Stimulated activated naive B cell treated with anti-CD40 and anti-IgM and Interleukin-4, amounts not matched to agents 10 μg/mL and 1 μg/mL and 100 μg/mL, for 72 hours (primary cell): ENCODE results near the gene LRFN2.

Experiments used
- ATAC-seq, 2 donors: fragments of 150-1000 bp; cut with Tn5 transposase; replicated peaks; 2 replicates each; pipeline ENCODE4 v1.10.0; 2021; ENCODE audit warnings: moderate library complexity in 1 of 2
- DNase-seq: peaks from one replicate; pipeline ENCODE4 v3.0.0; 2021
- H3K27ac Mint-ChIP-seq: one replicate; pipeline ENCODE4 v1.8.0; 2022; ENCODE audit warnings: mild to moderate bottlenecking, mixed read lengths
- H3K27me3 Mint-ChIP-seq, 2 donors: one replicate each; pipeline ENCODE4 v1.8.0; 2022; ENCODE audit warnings: mixed read lengths in 2 of 2
- H3K36me3 Mint-ChIP-seq, 2 donors: one replicate each; pipeline ENCODE4 v1.8.0; 2022; ENCODE audit warnings: mixed read lengths in 2 of 2, mild to moderate bottlenecking in 1 of 2
- H3K4me1 Mint-ChIP-seq, 2 donors: one replicate each; pipeline ENCODE4 v1.8.0; 2022; ENCODE audit warnings: mixed read lengths in 2 of 2, mild to moderate bottlenecking in 1 of 2
- H3K4me3 Mint-ChIP-seq, 2 donors: one replicate each; pipeline ENCODE4 v1.8.0; 2022; ENCODE audit warnings: mild to moderate bottlenecking in 2 of 2, mixed read lengths in 2 of 2, moderate library complexity in 1 of 2
- H3K9me3 Mint-ChIP-seq, 2 donors: one replicate each; pipeline ENCODE4 v1.8.0; 2022; ENCODE audit warnings: mixed read lengths in 2 of 2, mild to moderate bottlenecking in 1 of 2

The LRFN2 gene

GRCh38 chr6:40526036-40526435, 61.1 kb downstream of the LRFN2 start:
- no peaks in the 10 kb centered on the region for H3K9me3 Mint-ChIP-seq
- no peak for DNase-seq
- no peak overlapping the region for H3K4me3 Mint-ChIP-seq
- H3K27me3 Mint-ChIP-seq = no peaks in the 10 kb centered on the region
- no peak for ATAC-seq
- no peaks in the 10 kb centered on the region for H3K36me3 Mint-ChIP-seq
- no peaks in the 10 kb centered on the region for H3K4me1 Mint-ChIP-seq
- H3K27ac Mint-ChIP-seq = no peak overlapping the region

- DNase-seq (no peak), ATAC-seq (no peak)
- no peaks in the 10 kb centered on the region for H3K4me1 Mint-ChIP-seq
- no peak overlapping the region for H3K27ac Mint-ChIP-seq
- H3K9me3 Mint-ChIP-seq = no peaks in the 10 kb centered on the region
- H3K27me3 Mint-ChIP-seq = peaks cover 0 to 2% of the 10 kb centered on the region in 2 donors
- no peaks in the 10 kb centered on the region for H3K36me3 Mint-ChIP-seq
- H3K4me3 Mint-ChIP-seq = no peak overlapping the region
These were observed 62.2 kb downstream of the LRFN2 start for GRCh38 chr6:40524797-40525585.

DNA sequence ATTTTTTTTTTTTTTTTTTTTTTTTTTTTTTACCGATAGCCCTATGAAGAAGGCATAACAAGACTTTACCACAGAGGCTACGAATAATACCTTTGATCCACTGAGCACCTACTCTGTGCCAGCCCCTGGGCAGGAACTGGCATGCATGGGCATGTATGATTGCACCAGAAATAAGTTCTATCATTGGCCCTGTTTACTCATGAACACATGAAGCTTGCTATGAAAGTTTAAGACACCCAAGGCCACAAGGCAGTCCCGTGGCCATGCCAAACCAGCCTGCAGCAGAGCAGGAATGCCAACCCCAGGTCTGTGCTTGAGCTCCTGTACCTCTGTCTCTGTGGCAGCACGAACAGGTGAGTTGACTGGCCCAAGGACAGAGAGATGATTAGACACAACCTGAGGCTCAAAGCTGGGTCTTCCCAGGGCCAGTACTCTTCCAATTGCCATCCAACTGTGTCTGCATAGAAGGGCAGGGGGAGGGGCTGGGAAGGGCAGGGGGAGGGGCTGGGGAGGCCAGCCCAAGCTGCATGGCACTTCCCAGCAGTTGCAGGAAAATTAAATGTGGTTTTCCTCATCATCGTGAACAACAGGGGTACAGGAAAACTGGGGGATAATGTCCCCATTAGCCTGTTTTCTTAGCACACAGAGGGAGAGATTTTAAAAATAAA, 63.5 kb downstream of the LRFN2 start:
- no peak for DNase-seq
- Mint-ChIP-seq H3K36me3 (no peaks in the 10 kb centered on the region), H3K9me3 (no peaks in the 10 kb centered on the region), H3K4me1 (no peaks in the 10 kb centered on the region), H3K4me3 (no peak overlapping the region), H3K27me3 (peaks cover 0 to 5% of the 10 kb centered on the region in 2 donors), H3K27ac (no peak overlapping the region)
- no peak for ATAC-seq

GRCh38 chr6:40521496-40521895, 65.7 kb downstream of the LRFN2 start:
- H3K4me3 Mint-ChIP-seq = no peak overlapping the region
- no peak for ATAC-seq
- no peaks in the 10 kb centered on the region for H3K36me3 Mint-ChIP-seq
- peaks cover 0 to 5% of the 10 kb centered on the region in 2 donors for H3K27me3 Mint-ChIP-seq
- DNase-seq = no peak
- no peak overlapping the region for H3K27ac Mint-ChIP-seq
- no peaks in the 10 kb centered on the region for H3K9me3 Mint-ChIP-seq
- no peaks in the 10 kb centered on the region for H3K4me1 Mint-ChIP-seq

- Mint-ChIP-seq H3K9me3 (no peaks in the 10 kb centered on the region), H3K4me3 (no peak overlapping the region), H3K27me3 (peaks cover 0 to 5% of the 10 kb centered on the region in 2 donors), H3K36me3 (no peaks in the 10 kb centered on the region), H3K27ac (no peak overlapping the region), H3K4me1 (no peaks in the 10 kb centered on the region)
- no peak for ATAC-seq
- DNase-seq = no peak
These were observed 66.5 kb downstream of the LRFN2 start for GRCh38 chr6:40520678-40521077.

- no peaks in the 10 kb centered on the region for H3K4me1 Mint-ChIP-seq
- no peak for ATAC-seq
These were observed 67.1 kb downstream of the LRFN2 start for GRCh38 chr6:40520084-40520483.

DNA sequence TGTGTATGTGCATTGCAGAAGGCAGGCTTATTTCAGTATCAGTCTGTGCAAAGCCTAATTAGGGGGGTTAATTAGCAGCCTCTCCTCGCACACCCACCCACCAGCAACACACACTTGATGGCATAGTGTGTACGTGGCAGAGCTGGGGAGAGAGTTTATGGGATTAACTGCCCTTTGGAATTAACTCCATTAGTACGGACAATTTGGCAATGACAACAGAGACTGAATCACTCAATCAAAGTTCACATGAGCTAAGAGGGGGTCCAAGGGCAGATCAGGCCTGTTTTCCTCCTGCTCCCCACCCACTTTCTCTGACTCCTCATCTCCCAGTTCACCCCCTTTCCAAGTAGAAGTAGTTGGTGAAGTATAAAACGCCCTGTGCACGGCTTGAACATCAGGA, 69.5 kb downstream of the LRFN2 start:
- DNase-seq (no peak), ATAC-seq (no peak)
- H3K27me3 Mint-ChIP-seq = peaks cover 0 to 5% of the 10 kb centered on the region in 2 donors
- H3K9me3 Mint-ChIP-seq = no peaks in the 10 kb centered on the region
- no peak overlapping the region for H3K4me3 Mint-ChIP-seq
- H3K4me1 Mint-ChIP-seq = no peaks in the 10 kb centered on the region
- no peak overlapping the region for H3K27ac Mint-ChIP-seq
- H3K36me3 Mint-ChIP-seq = no peaks in the 10 kb centered on the region

More at GRCh38 chr6:40520084-40520483, 67.1 kb downstream of the LRFN2 start:
- Mint-ChIP-seq H3K36me3 (no peaks in the 10 kb centered on the region), H3K4me3 (no peak overlapping the region), H3K9me3 (no peaks in the 10 kb centered on the region), H3K27me3 (peaks cover 0 to 5% of the 10 kb centered on the region in 2 donors), H3K27ac (no peak overlapping the region)
- DNase-seq = no peak

- no peaks in the 10 kb centered on the region for H3K36me3 Mint-ChIP-seq
- no peaks in the 10 kb centered on the region for H3K4me1 Mint-ChIP-seq
- DNase-seq (no peak), ATAC-seq (no peak)
- H3K27me3 Mint-ChIP-seq = peaks cover 0 to 5% of the 10 kb centered on the region in 2 donors
- H3K4me3 Mint-ChIP-seq = no peak overlapping the region
- no peaks in the 10 kb centered on the region for H3K9me3 Mint-ChIP-seq
- H3K27ac Mint-ChIP-seq = no peak overlapping the region
These were observed 70.7 kb downstream of the LRFN2 start for GRCh38 chr6:40516429-40516828.

DNA sequence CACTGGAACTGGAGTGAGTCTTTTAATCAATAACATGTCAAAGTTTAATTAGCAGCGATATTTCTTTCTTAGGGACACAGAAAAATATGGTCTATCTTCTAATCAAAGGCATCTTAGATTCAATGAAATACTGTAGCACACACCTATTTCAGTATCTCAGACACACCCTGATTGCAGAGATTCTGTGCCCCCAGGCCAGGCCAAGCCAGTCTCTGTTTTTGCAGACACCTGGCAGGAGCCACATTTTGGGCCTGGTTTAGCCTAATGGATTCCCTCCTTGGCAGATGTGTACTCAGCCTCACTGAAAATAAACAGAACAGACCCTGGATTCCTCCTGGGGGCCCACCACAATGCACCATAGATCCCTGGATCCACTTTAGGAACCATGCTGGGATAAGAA, 74.8 kb downstream of the LRFN2 start:
- Mint-ChIP-seq H3K4me3 (no peak overlapping the region), H3K36me3 (no peaks in the 10 kb centered on the region), H3K27ac (no peak overlapping the region), H3K27me3 (no peaks in the 10 kb centered on the region), H3K9me3 (no peaks in the 10 kb centered on the region), H3K4me1 (no peaks in the 10 kb centered on the region)
- ATAC-seq (no peak), DNase-seq (no peak)

DNA sequence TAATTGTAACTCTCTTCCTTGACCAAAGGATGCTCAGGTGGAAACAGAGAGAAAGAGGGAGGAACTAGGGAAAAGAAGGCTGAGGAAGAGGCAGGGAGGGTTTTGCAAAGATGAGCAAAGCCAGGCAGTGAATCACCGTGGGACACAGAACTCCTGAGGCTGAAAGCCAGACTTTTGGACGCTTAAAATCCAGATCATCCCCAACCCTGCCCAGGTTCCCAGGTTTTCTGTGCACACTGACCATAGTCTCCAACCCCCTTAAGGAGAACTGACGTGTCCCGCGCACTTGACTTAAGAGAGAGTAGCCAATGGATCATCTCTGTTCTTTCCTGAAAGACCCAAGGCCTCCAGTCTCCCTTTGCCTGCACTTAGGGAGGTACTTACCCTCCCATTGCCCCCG, 75.3 kb downstream of the LRFN2 start:
- no peak for ATAC-seq
- no peak overlapping the region for H3K27ac Mint-ChIP-seq

GRCh38 chr6:40510442-40510841, 76.7 kb downstream of the LRFN2 start:
- H3K4me3 Mint-ChIP-seq = no peak overlapping the region
- no peaks in the 10 kb centered on the region for H3K4me1 Mint-ChIP-seq
- no peak for ATAC-seq
- no peaks in the 10 kb centered on the region for H3K27me3 Mint-ChIP-seq
- no peaks in the 10 kb centered on the region for H3K36me3 Mint-ChIP-seq
- H3K9me3 Mint-ChIP-seq = no peaks in the 10 kb centered on the region
- DNase-seq = no peak
- no peak overlapping the region for H3K27ac Mint-ChIP-seq

More for the DNA sequence above, 75.3 kb downstream of the LRFN2 start:
- no peak overlapping the region for H3K4me3 Mint-ChIP-seq
- H3K36me3 Mint-ChIP-seq = no peaks in the 10 kb centered on the region
- no peaks in the 10 kb centered on the region for H3K9me3 Mint-ChIP-seq
- no peaks in the 10 kb centered on the region for H3K4me1 Mint-ChIP-seq
- no peak for DNase-seq
- H3K27me3 Mint-ChIP-seq = no peaks in the 10 kb centered on the region

GRCh38 chr6:40509716-40510260, 77.4 kb downstream of the LRFN2 start:
- no peaks in the 10 kb centered on the region for H3K27me3 Mint-ChIP-seq
- H3K4me1 Mint-ChIP-seq = no peaks in the 10 kb centered on the region
- ATAC-seq (no peak), DNase-seq (no peak)
- no peak overlapping the region for H3K27ac Mint-ChIP-seq
- H3K36me3 Mint-ChIP-seq = no peaks in the 10 kb centered on the region
- H3K9me3 Mint-ChIP-seq = no peaks in the 10 kb centered on the region
- no peak overlapping the region for H3K4me3 Mint-ChIP-seq

- no peaks in the 10 kb centered on the region for H3K27me3 Mint-ChIP-seq
- DNase-seq = no peak
- no peaks in the 10 kb centered on the region for H3K4me1 Mint-ChIP-seq
- no peak overlapping the region for H3K27ac Mint-ChIP-seq
- H3K4me3 Mint-ChIP-seq = no peak overlapping the region
- H3K9me3 Mint-ChIP-seq = no peaks in the 10 kb centered on the region
- ATAC-seq = peak in 1 of 2 donors; percentile 34
- no peaks in the 10 kb centered on the region for H3K36me3 Mint-ChIP-seq
These were observed 78.1 kb downstream of the LRFN2 start for GRCh38 chr6:40509086-40509485.

- Mint-ChIP-seq H3K27ac (no peak overlapping the region), H3K4me3 (no peak overlapping the region)
These were observed 80.2 kb downstream of the LRFN2 start for GRCh38 chr6:40506954-40507353.

More at GRCh38 chr6:40506954-40507353, 80.2 kb downstream of the LRFN2 start:
- DNase-seq = no peak
- H3K9me3 Mint-ChIP-seq = no peaks in the 10 kb centered on the region
- H3K4me1 Mint-ChIP-seq = no peaks in the 10 kb centered on the region
- no peaks in the 10 kb centered on the region for H3K36me3 Mint-ChIP-seq
- no peaks in the 10 kb centered on the region for H3K27me3 Mint-ChIP-seq
- no peak for ATAC-seq
